Mesothelial cell of epicardium (in vitro differentiated cells): ENCODE data around the gene METTL16. TPM values are rescaled to one million over a fixed set of nuclear protein-coding genes. Genes with fewer than 3 reads are reported as not detected.
"Not testable (repeated sequence)": the region's sequence is repeated elsewhere in the genome, so short reads cannot be mapped to it uniquely, and the experiment has no call there.

ENCODE experiments used
- DNase-seq, 2 experiments: peaks; one replicate each; pipeline ENCODE4 v3.0.0; 2021; ENCODE audit warnings: low spot score in 2 of 2; ENCODE audit not compliant: unreplicated experiment in 2 of 2
- H3K27ac Mint-ChIP-seq: 2 replicates; pipeline ENCODE4 v1.8.0; 2021; ENCODE audit warnings: mixed read lengths
- H3K27me3 Mint-ChIP-seq: 2 replicates; pipeline ENCODE4 v1.8.0; 2021; ENCODE audit warnings: low read depth, mixed read lengths
- H3K36me3 Mint-ChIP-seq: 2 replicates; pipeline ENCODE4 v1.8.0; 2021; ENCODE audit warnings: mixed read lengths
- H3K4me1 Mint-ChIP-seq: 2 replicates; pipeline ENCODE4 v1.8.0; 2021; ENCODE audit warnings: mixed read lengths
- H3K4me3 Mint-ChIP-seq: 2 replicates; pipeline ENCODE4 v1.8.0; 2021; ENCODE audit warnings: mild to moderate bottlenecking, moderate library complexity, mixed read lengths
- H3K9me3 Mint-ChIP-seq: 2 replicates; pipeline ENCODE4 v1.8.0; 2021; ENCODE audit warnings: mixed read lengths
- total RNA-seq: library from RNA; stranded (reverse); gene quantifications from 3 replicates; pipeline ENCODE4 v1.2.1, GENCODE V29; 2021
- TF ChIP-seq, protein P1 (sequence below): fragments of 200-600 bp; sonication (generic); IDR thresholded peaks from one replicate; pipeline ENCODE4 v1.5.0; 2021; ENCODE audit warnings: antibody characterized with exemption; ENCODE audit not compliant: unreplicated experiment

Gene METTL16
- total RNA-seq, 1 donor from 2014 or later, result 42.3 TPM

- Mint-ChIP-seq H3K4me3 (no peak overlapping the region), H3K9me3 (no peaks in the 10 kb centered on the region), H3K27me3 (no peaks in the 10 kb centered on the region), H3K27ac (no peak overlapping the region), H3K36me3 (no peaks in the 10 kb centered on the region), H3K4me1 (no peaks in the 10 kb centered on the region)
- TF ChIP-seq, protein P1, sequence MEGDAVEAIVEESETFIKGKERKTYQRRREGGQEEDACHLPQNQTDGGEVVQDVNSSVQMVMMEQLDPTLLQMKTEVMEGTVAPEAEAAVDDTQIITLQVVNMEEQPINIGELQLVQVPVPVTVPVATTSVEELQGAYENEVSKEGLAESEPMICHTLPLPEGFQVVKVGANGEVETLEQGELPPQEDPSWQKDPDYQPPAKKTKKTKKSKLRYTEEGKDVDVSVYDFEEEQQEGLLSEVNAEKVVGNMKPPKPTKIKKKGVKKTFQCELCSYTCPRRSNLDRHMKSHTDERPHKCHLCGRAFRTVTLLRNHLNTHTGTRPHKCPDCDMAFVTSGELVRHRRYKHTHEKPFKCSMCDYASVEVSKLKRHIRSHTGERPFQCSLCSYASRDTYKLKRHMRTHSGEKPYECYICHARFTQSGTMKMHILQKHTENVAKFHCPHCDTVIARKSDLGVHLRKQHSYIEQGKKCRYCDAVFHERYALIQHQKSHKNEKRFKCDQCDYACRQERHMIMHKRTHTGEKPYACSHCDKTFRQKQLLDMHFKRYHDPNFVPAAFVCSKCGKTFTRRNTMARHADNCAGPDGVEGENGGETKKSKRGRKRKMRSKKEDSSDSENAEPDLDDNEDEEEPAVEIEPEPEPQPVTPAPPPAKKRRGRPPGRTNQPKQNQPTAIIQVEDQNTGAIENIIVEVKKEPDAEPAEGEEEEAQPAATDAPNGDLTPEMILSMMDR, result no peak
- DNase-seq, result no peak
These were observed 9.6 kb upstream of the METTL16 start for GRCh38 chr17:2521257-2521656.

DNA sequence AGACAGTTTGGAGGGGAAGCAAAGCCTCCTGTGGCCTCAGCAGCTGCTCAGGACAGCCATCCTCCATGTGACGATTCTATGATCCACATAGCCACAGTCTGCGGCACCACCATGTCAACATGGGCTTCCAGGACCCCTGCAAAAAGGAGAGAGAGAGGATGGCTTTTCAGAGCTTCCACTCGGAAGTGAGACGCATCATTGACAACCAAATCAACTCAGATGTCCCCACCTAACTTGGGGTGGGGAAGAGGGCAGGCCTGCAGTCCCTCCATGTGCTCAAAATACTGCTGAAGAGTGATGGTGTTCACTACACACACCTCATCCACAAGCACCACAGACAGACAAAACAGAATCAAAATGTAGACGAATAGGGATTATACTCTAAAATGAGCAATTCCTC, 5.9 kb upstream of the METTL16 start:
- Mint-ChIP-seq H3K36me3 (no peaks in the 10 kb centered on the region), H3K27me3 (no peaks in the 10 kb centered on the region), H3K27ac (no peak overlapping the region), H3K9me3 (no peaks in the 10 kb centered on the region), H3K4me3 (no peak overlapping the region), H3K4me1 (no peaks in the 10 kb centered on the region)
- TF ChIP-seq, protein P1, result no peak
- DNase-seq, result no peak

DNA sequence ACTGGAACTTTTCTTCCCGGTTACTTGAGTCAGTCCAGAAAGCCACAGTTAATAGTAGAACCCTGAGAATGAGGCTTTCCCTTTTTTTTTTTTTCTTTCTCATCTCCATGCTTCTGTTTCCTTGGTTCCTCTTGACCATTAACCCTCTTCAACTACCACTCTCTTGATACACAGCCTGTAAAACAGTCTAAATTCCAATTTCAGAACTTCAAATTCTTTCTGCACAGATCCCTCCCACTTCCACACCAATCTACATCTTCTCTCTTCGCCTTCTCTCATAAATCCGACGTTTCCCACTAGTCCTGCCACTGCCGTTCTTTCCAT, 588 bp downstream of the METTL16 start:
- Mint-ChIP-seq H3K4me1 (no peaks in the 10 kb centered on the region), H3K36me3 (peaks cover 16% of the 10 kb centered on the region), H3K9me3 (peaks cover 4% of the 10 kb centered on the region), H3K4me3 (no peak overlapping the region), H3K27ac (no peak overlapping the region), H3K27me3 (no peaks in the 10 kb centered on the region)
- TF ChIP-seq, protein P1, result no peak
- no peak for DNase-seq

GRCh38 chr17:2510559-2510958, 1.1 kb downstream of the METTL16 start:
- TF ChIP-seq, protein P1, result no peak
- Mint-ChIP-seq H3K4me1 (no peaks in the 10 kb centered on the region), H3K9me3 (peaks cover 10% of the 10 kb centered on the region), H3K27me3 (no peaks in the 10 kb centered on the region), H3K4me3 (no peak overlapping the region), H3K27ac (no peak overlapping the region), H3K36me3 (peaks cover 21% of the 10 kb centered on the region)
- no peak for DNase-seq

- no peaks in the 10 kb centered on the region for H3K4me1 Mint-ChIP-seq
- H3K36me3 Mint-ChIP-seq, result peaks cover 34% of the 10 kb centered on the region
- H3K9me3 Mint-ChIP-seq, result peaks cover 17% of the 10 kb centered on the region
- H3K4me3 Mint-ChIP-seq, result no peak overlapping the region
- no peak overlapping the region for H3K27ac Mint-ChIP-seq
- TF ChIP-seq, protein P1, result no peak
- no peaks in the 10 kb centered on the region for H3K27me3 Mint-ChIP-seq
- no peak for DNase-seq
These were observed 3.7 kb downstream of the METTL16 start for GRCh38 chr17:2508035-2508434.

- Mint-ChIP-seq H3K36me3 (peaks cover 41% of the 10 kb centered on the region), H3K9me3 (peaks cover 26% of the 10 kb centered on the region)
- not testable (repeated sequence) for H3K4me3 Mint-ChIP-seq, DNase-seq, H3K27me3 Mint-ChIP-seq, H3K27ac Mint-ChIP-seq, H3K4me1 Mint-ChIP-seq
These were observed 4.7 kb downstream of the METTL16 start for GRCh38 chr17:2507015-2507414.
